Suprapubic skin (tissue), 4 donors: ENCODE data around the gene CYP46A1. TPM values are rescaled to one million over a fixed set of nuclear protein-coding genes. Genes with fewer than 3 reads are reported as not detected.
A peak's percentile ranks its signal among the peaks of the same experiment; 100 is the strongest.
"Not testable (repeated sequence)": the region's sequence is repeated elsewhere in the genome, so short reads cannot be mapped to it uniquely, and the experiment has no call there.

Experiments
- DNase-seq, 2 donors: peaks; one replicate each; pipeline ENCODE4 v3.0.0-alpha.2; 2019; ENCODE audit warnings: low spot score in 2 of 2
- H3K27ac ChIP-seq: fragments of 200-600 bp; sonication (generic); one replicate; pipeline ENCODE4 v1.5.1; 2019
- H3K27me3 ChIP-seq: fragments of 200-600 bp; sonication (generic); one replicate; pipeline ENCODE4 v1.5.1; 2019
- H3K36me3 ChIP-seq: fragments of 200-600 bp; sonication (generic); one replicate; pipeline ENCODE4 v1.5.1; 2019
- H3K4me1 ChIP-seq: fragments of 200-600 bp; sonication (generic); one replicate; pipeline ENCODE4 v1.5.1; 2019
- H3K4me3 ChIP-seq: fragments of 200-600 bp; sonication (generic); one replicate; pipeline ENCODE4 v1.5.1; 2019; ENCODE audit warnings: mild to moderate bottlenecking
- H3K9me3 ChIP-seq: fragments of 200-600 bp; sonication (generic); one replicate; pipeline ENCODE4 v1.5.1; 2019
- CTCF ChIP-seq, 2 donors: fragments of 200-600 bp in 1 of 2; fragments of 450-650 bp in 1 of 2; sonication (generic) in 1 of 2; IDR thresholded peaks; one replicate each; pipeline ENCODE4 v1.5.1; 2016 to 2019; ENCODE audit warnings: antibody characterized with exemption in 2 of 2, mild to moderate bottlenecking in 1 of 2, moderate library complexity in 1 of 2
- EP300 ChIP-seq: sonication (generic); formaldehyde crosslinking; IDR thresholded peaks from one replicate; pipeline ENCODE4 v1.6.1; 2017; ENCODE audit warnings: antibody characterized with exemption
- POLR2A ChIP-seq, 2 donors: fragments of 450-650 bp; IDR thresholded peaks; one replicate each; pipeline ENCODE4 v1.6.1; 2017; ENCODE audit warnings: antibody characterized with exemption in 2 of 2, mild to moderate bottlenecking in 2 of 2, moderate library complexity in 2 of 2
- POLR2AphosphoS5 ChIP-seq, 3 donors: sonication (generic); formaldehyde crosslinking; IDR thresholded peaks; one replicate each; pipeline ENCODE4 v1.6.1; 2017; ENCODE audit warnings: antibody characterized with exemption in 3 of 3
- WGBS: methylation state at CpG from one replicate; pipeline ENCODE4 v1.1.5; 2018; 5-methylcytosine and 5-hydroxymethylcytosine counted together
- total RNA-seq, 4 donors: library from RNA; depleted of rRNA; stranded (reverse); fragments of >200 nt; gene quantifications; one replicate each; pipeline ENCODE4 v1.1.0, GENCODE V29; 2016

Gene CYP46A1
- total RNA-seq, 4 donors from 2014 or later, result 0.47 to 2.0 (median 1.0) TPM; not detected in 1

GRCh38 chr14:99758872-99759545 is 74.9 kb downstream of the CYP46A1 start:
- peaks cover 48% of the 10 kb centered on the region for H3K4me1 ChIP-seq

GRCh38 chr14:99759546-99759925 is 75.4 kb downstream of the CYP46A1 start:
- TF ChIP-seq EP300, result no peak
- no peak for TF ChIP-seq POLR2AphosphoS5 (IDR thresholded peaks at IDR 0.05)
- TF ChIP-seq CTCF (IDR thresholded peaks at IDR 0.05), result no peak
- no peak for TF ChIP-seq POLR2A (IDR thresholded peaks at IDR 0.05)
- no peak overlapping the region for H3K4me3 ChIP-seq
- WGBS, result 70% methylated on average over 6 of the region's 9 CpGs
- DNase-seq, result peak in 1 of 2 donors; percentile 50
- H3K36me3 ChIP-seq, result no peaks in the 10 kb centered on the region
- no peaks in the 10 kb centered on the region for H3K9me3 ChIP-seq
- peaks cover 43% of the 10 kb centered on the region for H3K4me1 ChIP-seq
- peaks cover 2% of the 10 kb centered on the region for H3K27me3 ChIP-seq
- no peak overlapping the region for H3K27ac ChIP-seq

More at GRCh38 chr14:99758872-99759545, 74.9 kb downstream of the CYP46A1 start:
- H3K4me3 ChIP-seq, result no peak overlapping the region
- H3K27me3 ChIP-seq, result no peaks in the 10 kb centered on the region
- TF ChIP-seq CTCF (IDR thresholded peaks at IDR 0.05), result no peak
- no peak for TF ChIP-seq EP300
- no peak for TF ChIP-seq POLR2A (IDR thresholded peaks at IDR 0.05)
- no peak for TF ChIP-seq POLR2AphosphoS5 (IDR thresholded peaks at IDR 0.05)
- DNase-seq, result peak in 1 of 2 donors; percentile 53
- H3K9me3 ChIP-seq, result no peaks in the 10 kb centered on the region
- WGBS, result 73% methylated on average over 7 of the region's 7 CpGs
- H3K27ac ChIP-seq, result no peak overlapping the region
- H3K36me3 ChIP-seq, result no peaks in the 10 kb centered on the region

- DNase-seq, result no peak
- peaks cover 2% of the 10 kb centered on the region for H3K27me3 ChIP-seq
- H3K4me1 ChIP-seq, result peaks cover 32% of the 10 kb centered on the region
- TF ChIP-seq EP300, result no peak
- TF ChIP-seq CTCF (IDR thresholded peaks at IDR 0.05), result no peak
- no peak for TF ChIP-seq POLR2AphosphoS5 (IDR thresholded peaks at IDR 0.05)
- no peak for TF ChIP-seq POLR2A (IDR thresholded peaks at IDR 0.05)
- no peaks in the 10 kb centered on the region for H3K9me3 ChIP-seq
- WGBS, result 84% methylated on average over 5 of the region's 5 CpGs
- H3K36me3 ChIP-seq, result no peaks in the 10 kb centered on the region
- H3K4me3 ChIP-seq, result no peak overlapping the region
- H3K27ac ChIP-seq, result no peak overlapping the region
These were observed 76.7 kb downstream of the CYP46A1 start for GRCh38 chr14:99760817-99761216.

- H3K9me3 ChIP-seq, H3K4me3 ChIP-seq, H3K27ac ChIP-seq, H3K27me3 ChIP-seq, H3K36me3 ChIP-seq, DNase-seq: not testable (repeated sequence)
- WGBS, result 74% methylated on average over 4 of the region's 4 CpGs
- peaks cover 14% of the 10 kb centered on the region for H3K4me1 ChIP-seq
These were observed 78.8 kb downstream of the CYP46A1 start for GRCh38 chr14:99762911-99763310.

GRCh38 chr14:99763527-99764221 is 79.6 kb downstream of the CYP46A1 start:
- no peaks in the 10 kb centered on the region for H3K9me3 ChIP-seq
- 94% methylated on average over 11 of the region's 13 CpGs for WGBS

More at GRCh38 chr14:99763527-99764221, 79.6 kb downstream of the CYP46A1 start:
- Histone ChIP-seq H3K4me3 (no peak overlapping the region), H3K4me1 (peaks cover 6% of the 10 kb centered on the region), H3K36me3 (no peaks in the 10 kb centered on the region), H3K27ac (no peak overlapping the region), H3K27me3 (peaks cover 6% of the 10 kb centered on the region)
- DNase-seq, result peak in 1 of 2 donors; percentile 26
- TF ChIP-seq POLR2A (IDR thresholded peaks at IDR 0.05) (no peak), POLR2AphosphoS5 (IDR thresholded peaks at IDR 0.05) (no peak), EP300 (no peak), CTCF (IDR thresholded peaks at IDR 0.05) (no peak)
